Chondrocyte (in vitro differentiated cells): ENCODE data around the gene SNRPA. TPM values are rescaled to one million over a fixed set of nuclear protein-coding genes. Genes with fewer than 3 reads are reported as not detected.
A peak's percentile ranks its signal among the peaks of the same experiment; 100 is the strongest.

ENCODE experiments used
- DNase-seq: peaks from one replicate; pipeline ENCODE4 v3.0.0; 2021; ENCODE audit warnings: mixed read lengths, low spot score
- H3K27ac Mint-ChIP-seq: one replicate; pipeline ENCODE4 v1.8.0; 2021; ENCODE audit warnings: mild to moderate bottlenecking, moderate library complexity, mixed read lengths; ENCODE audit not compliant: unreplicated experiment
- H3K27me3 Mint-ChIP-seq: 2 replicates; pipeline ENCODE4 v1.8.0; 2021; ENCODE audit warnings: low read depth, mixed read lengths
- H3K36me3 Mint-ChIP-seq: 2 replicates; pipeline ENCODE4 v1.8.0; 2021; ENCODE audit warnings: low read depth, mixed read lengths
- H3K4me1 Mint-ChIP-seq: 2 replicates; pipeline ENCODE4 v1.8.0; 2021; ENCODE audit warnings: low read depth, mild to moderate bottlenecking, mixed read lengths
- H3K4me3 Mint-ChIP-seq: one replicate; pipeline ENCODE4 v1.8.0; 2021; ENCODE audit warnings: mild to moderate bottlenecking, moderate library complexity, mixed read lengths; ENCODE audit not compliant: unreplicated experiment
- H3K9me3 Mint-ChIP-seq: 2 replicates; pipeline ENCODE4 v1.8.0; 2021; ENCODE audit warnings: low read depth, mixed read lengths
- total RNA-seq: library from RNA; stranded (reverse); gene quantifications from 3 replicates; pipeline ENCODE4 v1.2.1, GENCODE V29; 2021
- TF ChIP-seq, protein P1 (sequence below): fragments of 200-600 bp; sonication (generic); IDR thresholded peaks from 2 replicates; pipeline ENCODE4 v1.5.0; 2021; ENCODE audit warnings: antibody characterized with exemption, mild to moderate bottlenecking, moderate library complexity

SNRPA gene
- total RNA-seq, 1 donor from 2014 or later, result 34.9 TPM

GRCh38 chr19:40791349-40791748 is 40.3 kb downstream of the SNRPA start:
- Mint-ChIP-seq H3K27me3 (no peaks in the 10 kb centered on the region), H3K4me3 (no peak overlapping the region), H3K36me3 (peaks cover 14% of the 10 kb centered on the region), H3K4me1 (peaks cover 22% of the 10 kb centered on the region), H3K27ac (peak overlapping the region; percentile 77), H3K9me3 (no peaks in the 10 kb centered on the region)
- TF ChIP-seq, protein P1, sequence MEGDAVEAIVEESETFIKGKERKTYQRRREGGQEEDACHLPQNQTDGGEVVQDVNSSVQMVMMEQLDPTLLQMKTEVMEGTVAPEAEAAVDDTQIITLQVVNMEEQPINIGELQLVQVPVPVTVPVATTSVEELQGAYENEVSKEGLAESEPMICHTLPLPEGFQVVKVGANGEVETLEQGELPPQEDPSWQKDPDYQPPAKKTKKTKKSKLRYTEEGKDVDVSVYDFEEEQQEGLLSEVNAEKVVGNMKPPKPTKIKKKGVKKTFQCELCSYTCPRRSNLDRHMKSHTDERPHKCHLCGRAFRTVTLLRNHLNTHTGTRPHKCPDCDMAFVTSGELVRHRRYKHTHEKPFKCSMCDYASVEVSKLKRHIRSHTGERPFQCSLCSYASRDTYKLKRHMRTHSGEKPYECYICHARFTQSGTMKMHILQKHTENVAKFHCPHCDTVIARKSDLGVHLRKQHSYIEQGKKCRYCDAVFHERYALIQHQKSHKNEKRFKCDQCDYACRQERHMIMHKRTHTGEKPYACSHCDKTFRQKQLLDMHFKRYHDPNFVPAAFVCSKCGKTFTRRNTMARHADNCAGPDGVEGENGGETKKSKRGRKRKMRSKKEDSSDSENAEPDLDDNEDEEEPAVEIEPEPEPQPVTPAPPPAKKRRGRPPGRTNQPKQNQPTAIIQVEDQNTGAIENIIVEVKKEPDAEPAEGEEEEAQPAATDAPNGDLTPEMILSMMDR, result no peak
- no peak for DNase-seq

- TF ChIP-seq, protein P1, result no peak
- Mint-ChIP-seq H3K27ac (peak overlapping the region; percentile 71), H3K36me3 (peaks cover 13% of the 10 kb centered on the region), H3K9me3 (no peaks in the 10 kb centered on the region), H3K4me3 (no peak overlapping the region), H3K27me3 (no peaks in the 10 kb centered on the region), H3K4me1 (peaks cover 22% of the 10 kb centered on the region)
- no peak for DNase-seq
These were observed 41.0 kb downstream of the SNRPA start for GRCh38 chr19:40791996-40792395.

DNA sequence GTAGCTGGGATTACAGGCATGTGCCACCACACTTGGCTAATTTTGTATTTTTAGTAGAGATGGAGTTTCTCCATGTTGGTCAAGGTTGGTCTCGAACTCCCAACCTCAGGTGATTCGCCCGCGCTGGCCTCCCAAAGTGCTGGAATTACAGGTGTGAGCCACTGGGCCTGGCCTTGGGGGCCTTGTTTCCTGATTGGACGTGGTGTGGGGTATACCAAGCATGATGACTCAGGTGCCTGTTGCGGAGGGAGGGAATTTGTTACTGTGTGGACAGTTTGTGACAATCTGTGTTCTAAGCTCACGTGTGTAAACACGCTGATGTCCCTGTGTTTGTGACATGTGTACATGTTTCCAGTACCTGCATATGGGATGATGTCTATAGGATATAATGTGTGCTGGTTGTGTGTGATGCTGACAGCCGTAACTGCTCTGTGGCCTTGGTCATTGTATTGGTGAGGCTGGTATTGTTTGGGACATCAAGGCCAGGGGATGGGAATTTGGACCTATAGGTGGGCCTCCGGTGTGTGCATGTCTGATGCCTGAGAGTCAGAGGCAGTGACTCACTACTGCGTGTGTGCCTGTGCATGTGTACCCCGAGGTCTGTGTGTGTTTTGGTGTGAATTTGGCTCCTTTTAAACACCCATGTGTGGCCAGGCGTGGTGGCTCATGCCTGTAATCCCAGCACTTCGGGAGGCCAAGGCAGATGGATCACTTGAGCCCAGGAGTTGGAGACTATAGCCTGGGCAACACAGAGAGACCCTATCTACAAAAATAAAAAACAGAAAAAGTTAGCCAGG is 46.4 kb downstream of the SNRPA start:
- no peak for DNase-seq
- Mint-ChIP-seq H3K4me1 (peaks cover 45% of the 10 kb centered on the region), H3K36me3 (peaks cover 7% of the 10 kb centered on the region), H3K27ac (peak overlapping the region; percentile 95), H3K4me3 (no peak overlapping the region), H3K9me3 (no peaks in the 10 kb centered on the region), H3K27me3 (no peaks in the 10 kb centered on the region)
- TF ChIP-seq, protein P1, result no peak

- no peak for DNase-seq
- H3K4me3 Mint-ChIP-seq, result peak overlapping the region; percentile 74
- peaks cover 46% of the 10 kb centered on the region for H3K4me1 Mint-ChIP-seq
- TF ChIP-seq, protein P1, result peak; percentile 81
- H3K27ac Mint-ChIP-seq, result peak overlapping the region; percentile 95
- H3K9me3 Mint-ChIP-seq, result no peaks in the 10 kb centered on the region
- no peaks in the 10 kb centered on the region for H3K27me3 Mint-ChIP-seq
- peaks cover 10% of the 10 kb centered on the region for H3K36me3 Mint-ChIP-seq
These were observed 47.1 kb downstream of the SNRPA start for GRCh38 chr19:40797963-40798682.

- Mint-ChIP-seq H3K9me3 (no peaks in the 10 kb centered on the region), H3K27ac (peak within 1 kb of the TSS; percentile 95), H3K4me1 (peaks cover 52% of the 10 kb centered on the region), H3K36me3 (peaks cover 10% of the 10 kb centered on the region), H3K27me3 (no peaks in the 10 kb centered on the region), H3K4me3 (peak within 1 kb of the TSS; percentile 92)
- DNase-seq, result peak; percentile 100
- TF ChIP-seq, protein P1, result peak; percentile 54
These were observed 47.9 kb downstream of the SNRPA start, which contains the start of gene EGLN2 for GRCh38 chr19:40798683-40799557. TSS of gene EGLN2 (plus strand) at chr19:40799191. CDS start at chr19:40800573, 1,382 bp downstream.
